Progenitor cell of endocrine pancreas (in vitro differentiated cells): Measurements from ENCODE around the gene DTX4. TPM values are rescaled to one million over a fixed set of nuclear protein-coding genes. Genes with fewer than 3 reads are reported as not detected.

ENCODE experiments used
- DNase-seq: peaks from one replicate; pipeline ENCODE4 v3.0.0; 2021; ENCODE audit warnings: low spot score; ENCODE audit not compliant: unreplicated experiment
- H3K27ac Mint-ChIP-seq: 2 replicates; pipeline ENCODE4 v1.8.0; 2021; ENCODE audit warnings: mild to moderate bottlenecking, moderate library complexity, mixed read lengths
- H3K27me3 Mint-ChIP-seq: 2 replicates; pipeline ENCODE4 v1.8.0; 2021; ENCODE audit warnings: mixed read lengths
- H3K36me3 Mint-ChIP-seq: 2 replicates; pipeline ENCODE4 v1.8.0; 2022; ENCODE audit warnings: mixed read lengths; ENCODE audit not compliant: insufficient read depth
- H3K4me1 Mint-ChIP-seq: 2 replicates; pipeline ENCODE4 v1.8.0; 2021; ENCODE audit warnings: low read depth, mixed read lengths
- H3K4me3 Mint-ChIP-seq: 2 replicates; pipeline ENCODE4 v1.8.0; 2021; ENCODE audit warnings: low read depth, mild to moderate bottlenecking, moderate library complexity, mixed read lengths
- H3K9me3 Mint-ChIP-seq: 2 replicates; pipeline ENCODE4 v1.8.0; 2021; ENCODE audit warnings: low read depth, mixed read lengths
- total RNA-seq: library from RNA; stranded (reverse); gene quantifications from 2 replicates; pipeline ENCODE4 v1.2.1, GENCODE V29; 2021
- TF ChIP-seq, protein P1 (sequence below): fragments of 200-600 bp; sonication (generic); IDR thresholded peaks from one replicate; pipeline ENCODE4 v1.5.0; 2021; ENCODE audit warnings: antibody characterized with exemption, mild to moderate bottlenecking; ENCODE audit not compliant: unreplicated experiment

The DTX4 gene
- total RNA-seq, 1 donor from 2014 or later = 61.6 TPM

DNA sequence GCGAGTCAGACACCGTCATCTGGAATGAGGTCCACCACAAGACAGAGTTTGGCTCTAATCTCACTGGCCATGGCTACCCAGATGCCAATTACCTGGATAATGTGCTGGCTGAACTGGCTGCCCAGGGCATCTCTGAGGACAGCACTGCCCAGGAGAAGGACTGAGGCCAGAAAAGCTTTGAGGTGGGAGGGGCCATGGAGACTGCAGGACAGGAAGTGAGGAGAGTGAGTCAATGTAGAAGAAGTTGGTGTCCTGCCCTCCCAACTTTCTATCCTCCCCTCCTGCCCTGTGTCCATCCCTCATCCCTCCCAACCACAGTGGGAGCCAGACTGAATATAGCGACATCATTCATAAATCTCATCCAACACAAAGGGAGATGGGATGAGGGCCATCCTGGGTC, 32.8 kb downstream of the DTX4 start:
- Mint-ChIP-seq H3K27ac (no peak overlapping the region), H3K4me3 (no peak overlapping the region), H3K9me3 (no peaks in the 10 kb centered on the region), H3K36me3 (peaks cover 25% of the 10 kb centered on the region), H3K4me1 (peaks cover 6% of the 10 kb centered on the region), H3K27me3 (no peaks in the 10 kb centered on the region)
- TF ChIP-seq, protein P1, sequence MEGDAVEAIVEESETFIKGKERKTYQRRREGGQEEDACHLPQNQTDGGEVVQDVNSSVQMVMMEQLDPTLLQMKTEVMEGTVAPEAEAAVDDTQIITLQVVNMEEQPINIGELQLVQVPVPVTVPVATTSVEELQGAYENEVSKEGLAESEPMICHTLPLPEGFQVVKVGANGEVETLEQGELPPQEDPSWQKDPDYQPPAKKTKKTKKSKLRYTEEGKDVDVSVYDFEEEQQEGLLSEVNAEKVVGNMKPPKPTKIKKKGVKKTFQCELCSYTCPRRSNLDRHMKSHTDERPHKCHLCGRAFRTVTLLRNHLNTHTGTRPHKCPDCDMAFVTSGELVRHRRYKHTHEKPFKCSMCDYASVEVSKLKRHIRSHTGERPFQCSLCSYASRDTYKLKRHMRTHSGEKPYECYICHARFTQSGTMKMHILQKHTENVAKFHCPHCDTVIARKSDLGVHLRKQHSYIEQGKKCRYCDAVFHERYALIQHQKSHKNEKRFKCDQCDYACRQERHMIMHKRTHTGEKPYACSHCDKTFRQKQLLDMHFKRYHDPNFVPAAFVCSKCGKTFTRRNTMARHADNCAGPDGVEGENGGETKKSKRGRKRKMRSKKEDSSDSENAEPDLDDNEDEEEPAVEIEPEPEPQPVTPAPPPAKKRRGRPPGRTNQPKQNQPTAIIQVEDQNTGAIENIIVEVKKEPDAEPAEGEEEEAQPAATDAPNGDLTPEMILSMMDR = no peak
- no peak for DNase-seq

DNA sequence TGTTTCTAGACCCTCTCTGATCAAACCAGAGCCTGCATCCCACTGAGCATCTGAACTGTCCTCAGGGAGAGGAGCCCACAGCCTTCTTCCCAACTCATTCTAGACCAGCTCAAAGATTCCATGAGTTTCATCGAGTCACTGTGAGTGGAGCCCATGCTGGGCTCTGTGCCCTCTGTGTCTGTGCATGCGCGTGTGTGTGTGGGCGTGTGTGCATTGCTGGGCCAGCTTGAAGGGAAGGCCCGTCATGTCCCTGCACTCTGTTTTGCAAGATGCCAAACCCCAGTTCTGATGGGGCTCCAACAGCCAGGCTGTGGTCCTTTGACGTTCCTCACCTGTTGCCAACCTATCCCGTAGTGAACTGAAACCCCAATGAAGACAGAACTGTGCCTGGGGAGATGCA, 33.7 kb downstream of the DTX4 start:
- H3K4me1 Mint-ChIP-seq = peaks cover 6% of the 10 kb centered on the region
- no peaks in the 10 kb centered on the region for H3K27me3 Mint-ChIP-seq
- no peak overlapping the region for H3K27ac Mint-ChIP-seq
- no peak overlapping the region for H3K4me3 Mint-ChIP-seq
- H3K36me3 Mint-ChIP-seq = peaks cover 19% of the 10 kb centered on the region
- no peak for DNase-seq
- TF ChIP-seq, protein P1 = no peak
- no peaks in the 10 kb centered on the region for H3K9me3 Mint-ChIP-seq

- H3K4me3 Mint-ChIP-seq = no peak overlapping the region
- H3K36me3 Mint-ChIP-seq = peaks cover 14% of the 10 kb centered on the region
- DNase-seq = no peak
- no peaks in the 10 kb centered on the region for H3K9me3 Mint-ChIP-seq
- H3K4me1 Mint-ChIP-seq = peaks cover 6% of the 10 kb centered on the region
- TF ChIP-seq, protein P1 = peak; percentile 62
- peak overlapping the region; percentile 87 for H3K27ac Mint-ChIP-seq
- no peaks in the 10 kb centered on the region for H3K27me3 Mint-ChIP-seq
Observed at GRCh38 chr11:59206635-59207034, 34.7 kb downstream of the DTX4 start.

DNA sequence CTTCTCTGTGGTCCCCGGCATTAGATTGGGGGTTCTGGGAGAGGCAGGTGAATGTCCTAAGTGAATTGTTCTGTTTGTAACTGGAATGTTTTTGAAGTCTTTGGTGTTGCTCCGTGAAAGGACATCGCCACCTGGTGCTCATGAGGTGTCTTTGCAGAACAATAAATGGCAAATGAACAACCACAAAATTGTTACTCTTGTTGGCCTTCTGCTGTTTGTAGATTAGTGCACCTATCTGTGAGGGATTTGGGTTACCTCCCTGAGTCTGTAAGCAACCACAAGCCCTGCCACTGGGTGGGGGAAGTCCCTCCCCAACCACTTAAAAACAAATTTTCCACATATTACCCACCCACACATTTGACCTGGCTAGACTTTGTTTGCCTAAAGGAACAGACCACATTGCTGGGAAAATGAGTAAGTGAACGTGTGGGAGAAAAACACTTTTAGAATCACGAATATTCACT, 36.1 kb downstream of the DTX4 start:
- no peaks in the 10 kb centered on the region for H3K9me3 Mint-ChIP-seq
- no peak for DNase-seq
- peak overlapping the region; percentile 88 for H3K27ac Mint-ChIP-seq
- H3K4me3 Mint-ChIP-seq = no peak overlapping the region
- no peaks in the 10 kb centered on the region for H3K27me3 Mint-ChIP-seq
- H3K36me3 Mint-ChIP-seq = peaks cover 12% of the 10 kb centered on the region
- TF ChIP-seq, protein P1 = peak; percentile 73
- peaks cover 6% of the 10 kb centered on the region for H3K4me1 Mint-ChIP-seq

- Mint-ChIP-seq H3K36me3 (peaks cover 12% of the 10 kb centered on the region), H3K27me3 (no peaks in the 10 kb centered on the region), H3K9me3 (no peaks in the 10 kb centered on the region), H3K4me3 (no peak overlapping the region), H3K27ac (no peak overlapping the region), H3K4me1 (peaks cover 6% of the 10 kb centered on the region)
- DNase-seq = no peak
- TF ChIP-seq, protein P1 = no peak
Observed at GRCh38 chr11:59208956-59209355, 37.0 kb downstream of the DTX4 start.
